RKO (cell line): ENCODE results near the gene ABCB6.
"Not testable (repeated sequence)": the region's sequence is repeated elsewhere in the genome, so short reads cannot be mapped to it uniquely, and the experiment has no call there.

ENCODE experiments used
- DNase-seq: peaks from one replicate; pipeline ENCODE4 v3.0.0-alpha.2; 2016; ENCODE audit warnings: low spot score

Gene ABCB6

GRCh38 chr2:219218732-219219701 is at the start of gene ABCB6:
TSS of gene ABCB6 (minus strand) at chr2:219218958. CDS start at chr2:219218673, 285 bp downstream.
- peak; percentile 91 for DNase-seq

- DNase-seq, result no peak
Measured at GRCh38 chr2:219268294-219268693, 49.5 kb upstream of the ABCB6 start.

GRCh38 chr2:219266886-219267285 is 48.1 kb upstream of the ABCB6 start:
- DNase-seq, result no peak

- no peak for DNase-seq
Measured at GRCh38 chr2:219266232-219266631, 47.5 kb upstream of the ABCB6 start.

- no peak for DNase-seq
Measured at GRCh38 chr2:219261024-219261855, 42.5 kb upstream of the ABCB6 start.

GRCh38 chr2:219258942-219259341 is 40.2 kb upstream of the ABCB6 start:
- not testable (repeated sequence) for DNase-seq

GRCh38 chr2:219254590-219255201 is 35.9 kb upstream of the ABCB6 start:
- DNase-seq, result no peak

- peak; percentile 86 for DNase-seq
Measured at GRCh38 chr2:219253753-219254589, 35.2 kb upstream of the ABCB6 start, which contains the start of gene TUBA4A. TSS of gene TUBA4A (minus strand) at chr2:219253918. CDS start at chr2:219253858, 60 bp downstream.

- DNase-seq, result peak; percentile 81
Measured at GRCh38 chr2:219252900-219253752, 34.4 kb upstream of the ABCB6 start, which contains the start of gene TUBA4B. TSS of gene TUBA4B (plus strand) at chr2:219253243. CDS start at chr2:219253408, 165 bp downstream.

GRCh38 chr2:219252570-219252899 is 33.8 kb upstream of the ABCB6 start:
- peak; percentile 35 for DNase-seq

GRCh38 chr2:219252084-219252483 is 33.3 kb upstream of the ABCB6 start:
- DNase-seq, result no peak

GRCh38 chr2:219251656-219252055 is 32.9 kb upstream of the ABCB6 start:
- no peak for DNase-seq

- DNase-seq, result no peak
Measured at GRCh38 chr2:219250049-219250781, 31.5 kb upstream of the ABCB6 start.

- DNase-seq, result peak; percentile 71
Measured at GRCh38 chr2:219249203-219249980, 30.6 kb upstream of the ABCB6 start.

- DNase-seq, result no peak
Measured at GRCh38 chr2:219248845-219249202, 30.1 kb upstream of the ABCB6 start.

GRCh38 chr2:219247678-219248642 is 29.2 kb upstream of the ABCB6 start:
- DNase-seq, result no peak

GRCh38 chr2:219246559-219246958 is 27.8 kb upstream of the ABCB6 start:
- no peak for DNase-seq

GRCh38 chr2:219245899-219246230 is 27.1 kb upstream of the ABCB6 start:
- DNase-seq, result no peak
